GM23248 (cell line): Measurements from ENCODE around the gene DCAF4. TPM values are rescaled to one million over a fixed set of nuclear protein-coding genes. Genes with fewer than 3 reads are reported as not detected.
A peak's percentile ranks its signal among the peaks of the same experiment; 100 is the strongest.

ENCODE experiments used
- DNase-seq: peaks from one replicate; pipeline ENCODE4 v3.0.0-alpha.2; 2015
- H2AFZ ChIP-seq: fragments of 200-600 bp; sonication (generic); 2 replicates; pipeline ENCODE4 v1.6.1; 2016; ENCODE audit warnings: antibody characterized with exemption
- H3F3A ChIP-seq: fragments of 200-600 bp; sonication (generic); 2 replicates; pipeline ENCODE4 v1.6.1; 2016; ENCODE audit warnings: mild to moderate bottlenecking, antibody characterized with exemption, mixed run types; ENCODE audit not compliant: insufficient read depth
- H3K27ac ChIP-seq: fragments of 200-600 bp; sonication (generic); 2 replicates; pipeline ENCODE4 v1.5.1; 2016; ENCODE audit warnings: mild to moderate bottlenecking
- H3K27me3 ChIP-seq: fragments of 200-600 bp; sonication (generic); replicated peaks from 2 replicates; pipeline ENCODE4 v1.6.1; 2016; ENCODE audit warnings: mild to moderate bottlenecking; ENCODE audit not compliant: insufficient read depth
- H3K36me3 ChIP-seq: fragments of 200-600 bp; sonication (generic); 2 replicates; pipeline ENCODE4 v1.6.1; 2016; ENCODE audit warnings: low read depth, mild to moderate bottlenecking
- H3K4me1 ChIP-seq: fragments of 200-600 bp; sonication (generic); 2 replicates; pipeline ENCODE4 v1.6.1; 2016; ENCODE audit warnings: mild to moderate bottlenecking; ENCODE audit not compliant: insufficient read depth
- H3K4me2 ChIP-seq: fragments of 200-600 bp; sonication (generic); one replicate; pipeline ENCODE4 v1.6.1; 2016; ENCODE audit warnings: mild to moderate bottlenecking; ENCODE audit not compliant: unreplicated experiment
- H3K4me3 ChIP-seq: fragments of 200-600 bp; sonication (generic); 2 replicates; pipeline ENCODE4 v1.5.1; 2016; ENCODE audit warnings: mild to moderate bottlenecking
- H3K79me2 ChIP-seq: fragments of 200-600 bp; sonication (generic); 2 replicates; pipeline ENCODE4 v1.6.1; 2016; ENCODE audit warnings: mild to moderate bottlenecking; ENCODE audit not compliant: insufficient read depth
- H3K9ac ChIP-seq: fragments of 200-600 bp; sonication (generic); 2 replicates; pipeline ENCODE4 v1.6.1; 2016; ENCODE audit warnings: mild to moderate bottlenecking
- H3K9me2 ChIP-seq: fragments of 200-600 bp; sonication (generic); 2 replicates; pipeline ENCODE4 v1.6.1; 2016; ENCODE audit warnings: mixed run types, mild to moderate bottlenecking, moderate library complexity; ENCODE audit not compliant: insufficient read depth
- H3K9me3 ChIP-seq: fragments of 200-600 bp; sonication (generic); one replicate; pipeline ENCODE4 v1.6.1; 2017; ENCODE audit warnings: low read depth
- H4K20me1 ChIP-seq: fragments of 200-600 bp; sonication (generic); 2 replicates; pipeline ENCODE4 v1.6.0; 2016; ENCODE audit not compliant: insufficient read depth
- EZH2 ChIP-seq: fragments of 200-600 bp; sonication (generic); IDR thresholded peaks from 2 replicates; pipeline ENCODE4 v1.6.1; 2018; ENCODE audit warnings: antibody characterized with exemption, mild to moderate bottlenecking; ENCODE audit not compliant: insufficient read depth, poor library complexity, severe bottlenecking
- EZH2phosphoT487 ChIP-seq: fragments of 200-600 bp; sonication (generic); IDR thresholded peaks from 2 replicates; pipeline ENCODE4 v1.6.1; 2018; ENCODE audit warnings: antibody characterized with exemption, moderate library complexity, mild to moderate bottlenecking, low read depth; ENCODE audit not compliant: insufficient read depth
- WGBS, 2 experiments: methylation state at CpG; one replicate each; pipeline ENCODE4 v1.1.6; 2015 to 2017; ENCODE audit warnings: low lambda C conversion rate in 2 of 2, low coverage in 1 of 2; ENCODE audit errors: missing lambda C conversion rate in 2 of 2; 5-methylcytosine and 5-hydroxymethylcytosine counted together
- in situ Hi-C: fragments of 300-500 bp; cut with MboI; formaldehyde crosslinking; loops from 2 replicates; pipeline ENCODE4 v1.15.0; 2020
- polyA plus RNA-seq: library from polyadenylated mRNA; unstranded; fragments of >200 nt; fragmentation: Nextera tagmentation; extraction: Ambion mirVana; gene quantifications from 2 replicates; pipeline ENCODE4 v1.2.1, GENCODE V29; 2016
- total RNA-seq: library from RNA; depleted of rRNA; stranded (reverse); fragments of >200 nt; shearing (Covaris generic); gene quantifications from 2 replicates; pipeline ENCODE4 v1.2.3, GENCODE V29; 2014

Gene DCAF4
- total and polyA plus RNA-seq, 2 experiments from 2014 or later, result 17.1 to 20.4 TPM

GRCh38 chr14:72880164-72880563 is 46.1 kb upstream of the DCAF4 start:
- Histone ChIP-seq H3K79me2 (peaks cover 96% of the 10 kb centered on the region), H4K20me1 (no peaks in the 10 kb centered on the region; the same call in 1 of the 2 replicates), H3K36me3 (0 out of 2 replicates have a peak, but pooled peaks cover 4% of the 10 kb centered on the region), H3F3A (no peaks in the 10 kb centered on the region), H3K4me2 (no peak overlapping the region), H2AFZ (no peak overlapping the region), H3K9me2 (no peaks in the 10 kb centered on the region), H3K9ac (no peak overlapping the region), H3K27ac (no peak overlapping the region), H3K4me3 (no peak overlapping the region), H3K27me3 (no peaks in the 10 kb centered on the region), H3K9me3 (no peaks in the 10 kb centered on the region), H3K4me1 (0 out of 2 replicates have a peak, but pooled peaks cover 3% of the 10 kb centered on the region)
- in situ Hi-C loops, result no loop called here
- DNase-seq, result peak; percentile 29
- TF ChIP-seq EZH2 (no peak), EZH2phosphoT487 (no peak)
- 79 to 80% methylated on average over 2 of the region's 2 CpGs for WGBS, 2 experiments

GRCh38 chr14:72880820-72881219 is 45.4 kb upstream of the DCAF4 start:
- no peak for DNase-seq
- WGBS, 2 experiments, result 87 to 96% methylated on average over 2 of the region's 2 CpGs
- Histone ChIP-seq H3K9me2 (no peaks in the 10 kb centered on the region), H3K27me3 (no peaks in the 10 kb centered on the region), H3K4me2 (no peak overlapping the region), H3K27ac (no peak overlapping the region), H3F3A (0 out of 2 replicates have a peak, but pooled peaks cover 4% of the 10 kb centered on the region), H3K4me1 (0 out of 2 replicates have a peak, but pooled peaks cover 3% of the 10 kb centered on the region), H3K9ac (no peak overlapping the region), H3K36me3 (0 out of 2 replicates have a peak, but pooled peaks cover 4% of the 10 kb centered on the region), H3K4me3 (no peak overlapping the region), H2AFZ (no peak overlapping the region), H3K79me2 (peaks cover 96% of the 10 kb centered on the region), H4K20me1 (peaks cover 3% of the 10 kb centered on the region; the same call in 1 of the 2 replicates), H3K9me3 (no peaks in the 10 kb centered on the region)
- in situ Hi-C loops, result no loop called here
- TF ChIP-seq EZH2phosphoT487, result no peak
- no peak for TF ChIP-seq EZH2

- in situ Hi-C loops, result no loop called here
- Histone ChIP-seq H3F3A (0 out of 2 replicates have a peak, but pooled peaks cover 4% of the 10 kb centered on the region), H3K4me2 (no peak overlapping the region), H3K4me1 (0 out of 2 replicates have a peak, but pooled peaks cover 3% of the 10 kb centered on the region), H3K79me2 (peaks cover 96% of the 10 kb centered on the region), H2AFZ (no peak overlapping the region), H3K9me2 (no peaks in the 10 kb centered on the region), H3K9ac (no peak overlapping the region), H3K27me3 (no peaks in the 10 kb centered on the region), H3K36me3 (0 out of 2 replicates have a peak, but pooled peaks cover 4% of the 10 kb centered on the region), H4K20me1 (peaks cover 4% of the 10 kb centered on the region; the same call in 1 of the 2 replicates), H3K4me3 (no peak overlapping the region), H3K9me3 (no peaks in the 10 kb centered on the region), H3K27ac (no peak overlapping the region)
- TF ChIP-seq EZH2phosphoT487 (no peak), EZH2 (no peak)
- no peak for DNase-seq
- 44 to 45% methylated on average over 2 of the region's 2 CpGs for WGBS, 2 experiments
Observed at GRCh38 chr14:72881543-72881942, 44.7 kb upstream of the DCAF4 start.

- 92 to 95% methylated on average over 1 of the region's 1 CpG for WGBS, 2 experiments
- 0 out of 2 replicates have a peak, but pooled peaks cover 4% of the 10 kb centered on the region for H3K36me3 ChIP-seq
- TF ChIP-seq EZH2 (no peak), EZH2phosphoT487 (no peak)
- 0 out of 2 replicates have a peak, but pooled peaks cover 4% of the 10 kb centered on the region for H3F3A ChIP-seq
- no peak overlapping the region for H2AFZ ChIP-seq
- in situ Hi-C loops, result no loop called here
- peaks cover 96% of the 10 kb centered on the region for H3K79me2 ChIP-seq
- DNase-seq, result no peak
- H3K9me3 ChIP-seq, result no peaks in the 10 kb centered on the region
- H4K20me1 ChIP-seq, result peaks cover 4% of the 10 kb centered on the region; the same call in 1 of the 2 replicates
- H3K27me3 ChIP-seq, result no peaks in the 10 kb centered on the region
- no peaks in the 10 kb centered on the region for H3K9me2 ChIP-seq
- H3K4me2 ChIP-seq, result no peak overlapping the region
- no peak overlapping the region for H3K4me3 ChIP-seq
- 0 out of 2 replicates have a peak, but pooled peaks cover 3% of the 10 kb centered on the region for H3K4me1 ChIP-seq
- no peak overlapping the region for H3K27ac ChIP-seq
- H3K9ac ChIP-seq, result no peak overlapping the region
Observed at GRCh38 chr14:72882047-72882446, 44.2 kb upstream of the DCAF4 start.

- no peak for DNase-seq
- H2AFZ ChIP-seq, result no peak overlapping the region
- no peaks in the 10 kb centered on the region for H3K9me2 ChIP-seq
- H3K27ac ChIP-seq, result no peak overlapping the region
- 64% methylated on average over 7 of the region's 7 CpGs for WGBS, 2 experiments
- H3K4me3 ChIP-seq, result no peak overlapping the region
- H3F3A ChIP-seq, result 0 out of 2 replicates have a peak, but pooled peaks cover 4% of the 10 kb centered on the region
- no peaks in the 10 kb centered on the region for H3K9me3 ChIP-seq
- no peaks in the 10 kb centered on the region for H3K27me3 ChIP-seq
- H3K9ac ChIP-seq, result no peak overlapping the region
- H3K79me2 ChIP-seq, result peaks cover 98% of the 10 kb centered on the region
- no peak overlapping the region for H3K4me2 ChIP-seq
- H3K4me1 ChIP-seq, result 0 out of 2 replicates have a peak, but pooled peaks cover 3% of the 10 kb centered on the region
- H4K20me1 ChIP-seq, result peaks cover 4% of the 10 kb centered on the region; the same call in 1 of the 2 replicates
- TF ChIP-seq EZH2 (no peak), EZH2phosphoT487 (no peak)
- H3K36me3 ChIP-seq, result 0 out of 2 replicates have a peak, but pooled peaks cover 4% of the 10 kb centered on the region
- in situ Hi-C loops, result no loop called here
Observed at GRCh38 chr14:72882463-72882862, 43.8 kb upstream of the DCAF4 start.
